NOMO-1 (cell line): ENCODE results near the gene EXOC6B.

ENCODE experiments used
- DNase-seq, 2 experiments: peaks; one replicate each; lab custom pipeline; 2025; ENCODE audit not compliant: unreplicated experiment in 2 of 2; lab: John Stamatoyannopoulos, UW

The EXOC6B gene

GRCh38 chr2:72238311-72238710, 587.5 kb downstream of the EXOC6B start:
- no peak for DNase-seq

- no peak for DNase-seq
Measured at GRCh38 chr2:72237549-72237948, 588.3 kb downstream of the EXOC6B start.

GRCh38 chr2:72236445-72237067, 589.3 kb downstream of the EXOC6B start:
- no peak for DNase-seq

GRCh38 chr2:72235497-72236415, 590.1 kb downstream of the EXOC6B start:
- DNase-seq, result no peak

GRCh38 chr2:72233211-72233610, 592.6 kb downstream of the EXOC6B start:
- DNase-seq, result no peak

GRCh38 chr2:72222829-72223564, 602.8 kb downstream of the EXOC6B start:
- DNase-seq, result no peak

GRCh38 chr2:72220170-72220569, 605.7 kb downstream of the EXOC6B start:
- DNase-seq, result no peak

GRCh38 chr2:72214429-72215143, 611.2 kb downstream of the EXOC6B start:
- DNase-seq, result peak in 1 of 2 experiments; percentile 10

GRCh38 chr2:72212486-72212855, 613.4 kb downstream of the EXOC6B start:
- DNase-seq, result no peak

- no peak for DNase-seq
Measured at GRCh38 chr2:72211777-72212485, 613.9 kb downstream of the EXOC6B start.

- DNase-seq, result no peak
Measured at GRCh38 chr2:72211350-72211749, 614.5 kb downstream of the EXOC6B start.

GRCh38 chr2:72210470-72210869, 615.4 kb downstream of the EXOC6B start:
- DNase-seq, result no peak

GRCh38 chr2:72208225-72208624, 617.6 kb downstream of the EXOC6B start:
- no peak for DNase-seq

- DNase-seq, result no peak
Measured at GRCh38 chr2:72207334-72207733, 618.5 kb downstream of the EXOC6B start.

GRCh38 chr2:72205504-72205881, 620.3 kb downstream of the EXOC6B start:
- DNase-seq, result no peak

- no peak for DNase-seq
Measured at GRCh38 chr2:72204786-72205503, 620.9 kb downstream of the EXOC6B start.

- no peak for DNase-seq
Measured at GRCh38 chr2:72204156-72204785, 621.6 kb downstream of the EXOC6B start.

- no peak for DNase-seq
Measured at GRCh38 chr2:72198532-72199241, 627.1 kb downstream of the EXOC6B start.

GRCh38 chr2:72193723-72194122, 632.1 kb downstream of the EXOC6B start:
- no peak for DNase-seq
